ENCODE results near the gene BANP. TPM values are rescaled to one million over a fixed set of nuclear protein-coding genes. Genes with fewer than 3 reads are reported as not detected.
"Not testable (repeated sequence)": the region's sequence is repeated elsewhere in the genome, so short reads cannot be mapped to it uniquely, and the experiment has no call there.

The BANP gene
- polyA plus RNA-seq, 2 donors, result 6.5 to 13.6 TPM

GRCh38 chr16:88069397-88070168 lies 118.3 kb downstream of the BANP start:
- no peak overlapping the region for H3K4me3 ChIP-seq (ENCODE audit: low read depth in 1 of 2, low read length in 2 of 2)

GRCh38 chr16:88070341-88070740 lies 119.1 kb downstream of the BANP start:
- WGBS, 2 donors, result 86 to 89% methylated on average over 12 of the region's 12 CpGs
- Histone ChIP-seq H3K4me3 (ENCODE audit: low read depth in 1 of 2, low read length in 2 of 2) (no peak overlapping the region), H3K36me3 (ENCODE audit: control insufficient read depth in 2 of 2, insufficient read depth in 2 of 2, low read length in 1 of 2) (peaks cover 6 to 50% of the 10 kb centered on the region in 2 donors), H3K27me3 (ENCODE audit: control insufficient read depth in 1 of 2, insufficient read depth in 2 of 2, low read length in 2 of 2) (no peaks in the 10 kb centered on the region), H3K9me3 (ENCODE audit: control insufficient read depth in 2 of 2, insufficient read depth in 1 of 2, low read depth in 1 of 2, low read length in 1 of 2) (no peaks in the 10 kb centered on the region), H3K27ac (ENCODE audit: low read depth in 2 of 2, low read length in 1 of 2) (no peak overlapping the region), H3K4me1 (ENCODE audit: control insufficient read depth in 2 of 2, insufficient read depth in 2 of 2, low read length in 1 of 2) (no peaks in the 10 kb centered on the region)

More at GRCh38 chr16:88069397-88070168, 118.3 kb downstream of the BANP start:
- Histone ChIP-seq H3K9me3 (ENCODE audit: control insufficient read depth in 2 of 2, insufficient read depth in 1 of 2, low read depth in 1 of 2, low read length in 1 of 2) (no peaks in the 10 kb centered on the region), H3K27ac (ENCODE audit: low read depth in 2 of 2, low read length in 1 of 2) (no peak overlapping the region), H3K27me3 (ENCODE audit: control insufficient read depth in 1 of 2, insufficient read depth in 2 of 2, low read length in 2 of 2) (no peaks in the 10 kb centered on the region), H3K36me3 (ENCODE audit: control insufficient read depth in 2 of 2, insufficient read depth in 2 of 2, low read length in 1 of 2) (peaks cover 6 to 52% of the 10 kb centered on the region in 2 donors), H3K4me1 (ENCODE audit: control insufficient read depth in 2 of 2, insufficient read depth in 2 of 2, low read length in 1 of 2) (no peaks in the 10 kb centered on the region)
- 86 to 87% methylated on average over 25 of the region's 25 CpGs for WGBS, 2 donors

GRCh38 chr16:88070989-88071625 lies 119.9 kb downstream of the BANP start:
- Histone ChIP-seq H3K27ac (ENCODE audit: low read depth in 2 of 2, low read length in 1 of 2) (no peak overlapping the region), H3K9me3 (ENCODE audit: control insufficient read depth in 2 of 2, insufficient read depth in 1 of 2, low read depth in 1 of 2, low read length in 1 of 2) (no peaks in the 10 kb centered on the region), H3K27me3 (ENCODE audit: control insufficient read depth in 1 of 2, insufficient read depth in 2 of 2, low read length in 2 of 2) (no peaks in the 10 kb centered on the region), H3K4me3 (ENCODE audit: low read depth in 1 of 2, low read length in 2 of 2) (no peak overlapping the region), H3K36me3 (ENCODE audit: control insufficient read depth in 2 of 2, insufficient read depth in 2 of 2, low read length in 1 of 2) (peaks cover 6 to 46% of the 10 kb centered on the region in 2 donors), H3K4me1 (ENCODE audit: control insufficient read depth in 2 of 2, insufficient read depth in 2 of 2, low read length in 1 of 2) (no peaks in the 10 kb centered on the region)
- WGBS, 2 donors, result 95% methylated on average over 21 to 23 of the region's 23 CpGs

DNA sequence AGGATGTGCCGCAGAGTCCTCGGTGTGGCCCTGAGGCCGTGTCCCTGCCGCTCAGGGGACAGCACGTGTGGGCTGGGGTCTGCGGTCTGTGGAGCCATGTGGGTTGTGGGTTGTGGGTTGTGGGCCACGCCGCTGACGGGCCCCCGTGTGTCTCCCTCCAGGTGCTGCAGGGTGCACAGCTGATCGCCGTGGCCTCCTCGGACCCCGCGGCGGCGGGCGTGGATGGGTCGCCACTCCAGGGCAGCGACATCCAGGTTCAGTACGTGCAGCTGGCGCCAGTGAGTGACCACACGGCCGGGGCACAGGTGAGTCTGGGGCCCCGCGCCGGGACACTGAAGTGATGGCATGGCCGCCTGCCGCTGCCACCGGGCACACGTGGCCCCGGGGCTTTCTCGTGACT lies 120.7 kb downstream of the BANP start:
- H3K36me3 ChIP-seq (ENCODE audit: control insufficient read depth in 2 of 2, insufficient read depth in 2 of 2, low read length in 1 of 2), result peaks cover 6 to 50% of the 10 kb centered on the region in 2 donors
- H3K4me1 ChIP-seq (ENCODE audit: control insufficient read depth in 2 of 2, insufficient read depth in 2 of 2, low read length in 1 of 2), result no peaks in the 10 kb centered on the region
- no peaks in the 10 kb centered on the region for H3K9me3 ChIP-seq (ENCODE audit: control insufficient read depth in 2 of 2, insufficient read depth in 1 of 2, low read depth in 1 of 2, low read length in 1 of 2)
- H3K27me3 ChIP-seq (ENCODE audit: control insufficient read depth in 1 of 2, insufficient read depth in 2 of 2, low read length in 2 of 2), result no peaks in the 10 kb centered on the region
- 93 to 95% methylated on average over 33 of the region's 33 CpGs for WGBS, 2 donors
- H3K4me3 ChIP-seq (ENCODE audit: low read depth in 1 of 2, low read length in 2 of 2), result no peak overlapping the region
- H3K27ac ChIP-seq (ENCODE audit: low read depth in 2 of 2, low read length in 1 of 2), result no peak overlapping the region

DNA sequence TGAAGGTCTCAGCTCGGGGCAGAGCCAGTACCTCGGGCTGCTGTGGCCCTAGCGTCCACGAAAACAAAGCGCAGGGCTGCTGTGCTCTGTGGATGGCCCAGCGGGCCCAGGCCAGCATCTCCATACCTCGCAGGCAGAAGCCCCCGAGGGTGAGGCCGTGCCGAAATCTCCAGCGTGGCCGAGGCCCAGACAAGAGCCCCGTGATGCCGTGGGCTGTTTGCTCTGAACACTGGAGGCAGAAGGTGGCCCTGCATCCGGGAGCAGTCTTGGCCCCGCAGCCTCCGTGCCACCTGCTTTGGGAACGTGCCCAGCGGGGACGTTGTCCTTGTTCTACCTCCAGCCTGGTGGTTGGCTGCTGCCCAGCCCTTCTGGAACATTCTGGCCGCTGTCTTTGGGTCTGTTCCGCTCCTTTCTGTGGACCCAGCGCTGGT lies 121.4 kb downstream of the BANP start:
- H3K4me3 ChIP-seq (ENCODE audit: low read depth in 1 of 2, low read length in 2 of 2), result no peak overlapping the region
- H3K9me3 ChIP-seq (ENCODE audit: control insufficient read depth in 2 of 2, insufficient read depth in 1 of 2, low read depth in 1 of 2, low read length in 1 of 2), result no peaks in the 10 kb centered on the region
- 91 to 92% methylated on average over 23 of the region's 23 CpGs for WGBS, 2 donors
- H3K27me3 ChIP-seq (ENCODE audit: control insufficient read depth in 1 of 2, insufficient read depth in 2 of 2, low read length in 2 of 2), result no peaks in the 10 kb centered on the region
- H3K4me1 ChIP-seq (ENCODE audit: control insufficient read depth in 2 of 2, insufficient read depth in 2 of 2, low read length in 1 of 2), result no peaks in the 10 kb centered on the region
- H3K27ac ChIP-seq (ENCODE audit: low read depth in 2 of 2, low read length in 1 of 2), result no peak overlapping the region
- H3K36me3 ChIP-seq (ENCODE audit: control insufficient read depth in 2 of 2, insufficient read depth in 2 of 2, low read length in 1 of 2), result peaks cover 6 to 55% of the 10 kb centered on the region in 2 donors

GRCh38 chr16:88073201-88073721 lies 122.0 kb downstream of the BANP start:
- Histone ChIP-seq H3K27ac (ENCODE audit: low read depth in 2 of 2, low read length in 1 of 2) (no peak overlapping the region), H3K36me3 (ENCODE audit: control insufficient read depth in 2 of 2, insufficient read depth in 2 of 2, low read length in 1 of 2) (peaks cover 6 to 56% of the 10 kb centered on the region in 2 donors), H3K27me3 (ENCODE audit: control insufficient read depth in 1 of 2, insufficient read depth in 2 of 2, low read length in 2 of 2) (no peaks in the 10 kb centered on the region), H3K4me1 (ENCODE audit: control insufficient read depth in 2 of 2, insufficient read depth in 2 of 2, low read length in 1 of 2) (no peaks in the 10 kb centered on the region), H3K4me3 (ENCODE audit: low read depth in 1 of 2, low read length in 2 of 2) (no peak overlapping the region), H3K9me3 (ENCODE audit: control insufficient read depth in 2 of 2, insufficient read depth in 1 of 2, low read depth in 1 of 2, low read length in 1 of 2) (no peaks in the 10 kb centered on the region)
- 91 to 93% methylated on average over 35 to 36 of the region's 36 CpGs for WGBS, 2 donors

DNA sequence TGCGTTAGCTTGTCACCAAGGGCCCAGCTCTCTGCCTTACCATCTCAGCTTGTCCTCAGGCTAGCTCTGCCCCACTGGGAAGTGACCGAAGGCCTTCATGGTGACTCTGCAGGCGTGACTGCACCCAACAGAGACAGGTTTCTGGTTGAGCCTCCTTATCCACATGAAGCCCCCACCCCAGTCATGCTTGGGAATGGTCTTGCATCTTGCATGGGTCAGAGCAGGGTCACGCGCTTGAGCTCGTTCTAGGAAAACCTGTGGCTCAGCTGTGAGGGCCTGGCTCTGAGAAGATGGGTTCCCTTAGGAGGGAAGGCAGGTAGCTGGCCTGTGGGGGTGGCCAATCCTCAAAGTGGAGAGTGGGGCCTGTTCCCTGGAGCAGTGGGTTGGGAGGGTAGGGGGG lies 122.8 kb downstream of the BANP start:
- no peak overlapping the region for H3K27ac ChIP-seq (ENCODE audit: low read depth in 2 of 2, low read length in 1 of 2)
- no peaks in the 10 kb centered on the region for H3K9me3 ChIP-seq (ENCODE audit: control insufficient read depth in 2 of 2, insufficient read depth in 1 of 2, low read depth in 1 of 2, low read length in 1 of 2)
- H3K36me3 ChIP-seq (ENCODE audit: control insufficient read depth in 2 of 2, insufficient read depth in 2 of 2, low read length in 1 of 2), result peaks cover 6 to 54% of the 10 kb centered on the region in 2 donors
- peak overlapping the region in 1 of 2 donors; percentile 5 for H3K4me3 ChIP-seq (ENCODE audit: low read depth in 1 of 2, low read length in 2 of 2)
- H3K27me3 ChIP-seq (ENCODE audit: control insufficient read depth in 1 of 2, insufficient read depth in 2 of 2, low read length in 2 of 2), result no peaks in the 10 kb centered on the region
- 97% methylated on average over 6 of the region's 6 CpGs for WGBS, 2 donors
- H3K4me1 ChIP-seq (ENCODE audit: control insufficient read depth in 2 of 2, insufficient read depth in 2 of 2, low read length in 1 of 2), result no peaks in the 10 kb centered on the region

DNA sequence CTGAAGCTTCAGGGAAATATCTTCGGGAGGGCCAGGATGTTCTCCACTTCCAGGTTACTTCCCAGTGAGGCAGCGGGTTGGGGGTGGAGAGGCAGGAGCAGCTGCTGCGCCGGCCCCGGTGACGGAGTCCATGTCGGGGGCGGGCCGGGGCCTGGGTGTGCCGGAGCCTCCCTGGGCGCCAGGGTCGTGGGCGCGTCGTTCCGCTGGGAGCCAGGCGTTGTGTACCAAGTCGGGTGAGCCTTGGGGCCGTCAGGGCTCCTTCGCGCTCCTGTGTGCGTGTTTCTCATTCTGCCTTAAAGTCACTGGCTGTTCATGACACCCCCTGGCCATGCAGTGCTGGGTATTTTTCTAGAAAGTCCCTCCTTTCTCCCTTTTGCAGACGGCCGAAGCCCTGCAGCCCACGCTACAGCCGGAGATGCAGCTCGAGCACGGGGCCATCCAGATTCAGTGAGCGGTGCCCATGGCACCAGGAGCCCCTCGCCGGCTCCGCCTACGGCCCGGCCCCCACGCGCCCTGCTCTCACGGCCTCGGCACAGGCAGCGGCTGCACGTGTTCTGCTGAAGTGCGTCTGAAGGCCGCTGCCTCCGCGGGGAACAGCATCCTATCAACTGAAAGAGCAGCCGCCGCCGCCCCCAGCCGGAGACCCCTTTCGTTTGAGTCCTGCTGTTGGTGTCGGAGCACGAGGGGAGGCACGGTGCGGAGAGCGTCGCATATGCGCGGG lies 125.1 kb downstream of the BANP start:
- 95 to 96% methylated on average over 55 to 57 of the region's 57 CpGs for WGBS, 2 donors
- H3K36me3 ChIP-seq (ENCODE audit: control insufficient read depth in 2 of 2, insufficient read depth in 2 of 2, low read length in 1 of 2), result peaks cover 6 to 37% of the 10 kb centered on the region in 2 donors

DNA sequence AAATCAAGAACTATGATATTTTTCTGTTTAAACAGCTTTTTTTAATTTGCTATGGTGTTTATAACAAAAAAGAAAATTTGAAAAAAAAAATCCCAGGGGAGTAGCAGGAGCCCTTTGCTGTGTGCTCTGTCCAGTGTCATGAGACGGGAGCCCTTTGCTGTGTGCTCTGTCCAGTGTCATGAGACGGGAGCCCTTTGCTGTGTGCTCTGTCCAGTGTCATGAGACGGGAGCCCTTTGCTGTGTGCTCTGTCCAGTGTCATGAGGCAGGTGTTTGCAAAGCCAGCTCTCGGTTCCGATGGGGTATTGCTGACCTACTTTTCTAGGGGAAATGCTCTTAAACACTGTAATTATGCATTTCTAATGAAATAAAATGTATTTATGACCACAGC lies 125.7 kb downstream of the BANP start:
- not testable (repeated sequence) for H3K27me3 ChIP-seq (ENCODE audit: control insufficient read depth in 1 of 2, insufficient read depth in 2 of 2, low read length in 2 of 2); H3K9me3 ChIP-seq (ENCODE audit: control insufficient read depth in 2 of 2, insufficient read depth in 1 of 2, low read depth in 1 of 2, low read length in 1 of 2); H3K4me3 ChIP-seq (ENCODE audit: low read depth in 1 of 2, low read length in 2 of 2); H3K4me1 ChIP-seq (ENCODE audit: control insufficient read depth in 2 of 2, insufficient read depth in 2 of 2, low read length in 1 of 2); H3K27ac ChIP-seq (ENCODE audit: low read depth in 2 of 2, low read length in 1 of 2)
- H3K36me3 ChIP-seq (ENCODE audit: control insufficient read depth in 2 of 2, insufficient read depth in 2 of 2, low read length in 1 of 2), result peaks cover 6 to 34% of the 10 kb centered on the region in 2 donors
- WGBS, 2 donors, result 92 to 96% methylated on average over 5 of the region's 5 CpGs

More for the DNA sequence above, 125.1 kb downstream of the BANP start:
- no peak overlapping the region for H3K27ac ChIP-seq (ENCODE audit: low read depth in 2 of 2, low read length in 1 of 2)
- H3K4me3 ChIP-seq (ENCODE audit: low read depth in 1 of 2, low read length in 2 of 2), result no peak overlapping the region
- no peaks in the 10 kb centered on the region for H3K27me3 ChIP-seq (ENCODE audit: control insufficient read depth in 1 of 2, insufficient read depth in 2 of 2, low read length in 2 of 2)
- no peaks in the 10 kb centered on the region for H3K9me3 ChIP-seq (ENCODE audit: control insufficient read depth in 2 of 2, insufficient read depth in 1 of 2, low read depth in 1 of 2, low read length in 1 of 2)
- no peaks in the 10 kb centered on the region for H3K4me1 ChIP-seq (ENCODE audit: control insufficient read depth in 2 of 2, insufficient read depth in 2 of 2, low read length in 1 of 2)

All from esophagus (tissue), 2 donors.